ENCODE results near the gene GRIN3A. TPM values are rescaled to one million over a fixed set of nuclear protein-coding genes. Genes with fewer than 3 reads are reported as not detected.

Gene GRIN3A
- total RNA-seq, 2 experiments from 2014 or later = not detected

- POLR2A ChIA-PET = interaction anchor here (0.6 kb wide), 1 partner anchor 44 kb away, joined by 3 read pairs; no protein-coding TSS in a partner anchor
- peaks cover 14% of the 10 kb centered on the region for H3K27me3 Mint-ChIP-seq
These were observed 211.4 kb downstream of the GRIN3A start for GRCh38 chr9:101527066-101527465.

GRCh38 chr9:101524371-101524770 lies 214.1 kb downstream of the GRIN3A start:
- intact Hi-C loops (cut with micrococcal nuclease) = no loop called here
- ChIA-PET CTCF (interaction anchor here (0.8 kb wide), 1 partner anchor 65 kb away, joined by 4 read pairs; no protein-coding TSS in a partner anchor), POLR2A (no interaction called here)
- no peak overlapping the region for H3K27ac Mint-ChIP-seq
- H3K9me3 Mint-ChIP-seq = no peaks in the 10 kb centered on the region
- TF ChIP-seq CTCF (IDR thresholded peaks at IDR 0.05) = no peak
- DNase-seq = no peak
- H3K27me3 Mint-ChIP-seq = peaks cover 28% of the 10 kb centered on the region
- no peak overlapping the region for H3K4me3 Mint-ChIP-seq
- no peaks in the 10 kb centered on the region for H3K4me1 Mint-ChIP-seq (ENCODE audit: low read depth)
- H3K36me3 Mint-ChIP-seq (ENCODE audit: low read depth) = no peaks in the 10 kb centered on the region
- ATAC-seq = no peak

More at GRCh38 chr9:101527066-101527465, 211.4 kb downstream of the GRIN3A start:
- no peak for DNase-seq
- CTCF ChIA-PET = interaction anchor here (0.6 to 1.4 kb wide), 3 partner anchors 68 to 120 kb away, joined by 3 to 7 read pairs (median 3); no protein-coding TSS in a partner anchor
- no peaks in the 10 kb centered on the region for H3K36me3 Mint-ChIP-seq (ENCODE audit: low read depth)
- no peak for ATAC-seq
- no peak overlapping the region for H3K4me3 Mint-ChIP-seq
- intact Hi-C loops (cut with micrococcal nuclease) = no loop called here
- H3K4me1 Mint-ChIP-seq (ENCODE audit: low read depth) = no peaks in the 10 kb centered on the region
- TF ChIP-seq CTCF (IDR thresholded peaks at IDR 0.05) = no peak
- H3K27ac Mint-ChIP-seq = no peak overlapping the region
- H3K9me3 Mint-ChIP-seq = no peaks in the 10 kb centered on the region

Other genes starting within 250 kb of the GRIN3A start
- gene RNF20, start 204.8 kb downstream of the GRIN3A start, total RNA-seq = 10 to 100 TPM; 30.6 to 39.1 TPM
- gene PPP3R2, start 143.7 kb downstream of the GRIN3A start, total RNA-seq = not detected